A673 (cell line): Measurements from ENCODE around the gene CPB2. TPM values are rescaled to one million over a fixed set of nuclear protein-coding genes. Genes with fewer than 3 reads are reported as not detected.

Experiments used
- BruUV-seq: library from RNA; stranded (reverse); fragments of 400-500 nt; replicated peaks from 2 replicates; lab custom pipeline; 2021; lab: Mats Ljungman, UMichigan
- CTCF ChIA-PET: fragments of 300-600 bp; sonication (Branson Sonifier 250); formaldehyde crosslinking; loops from one replicate; lab custom pipeline; 2022; ENCODE audit warnings: antibody characterized with exemption; lab: Charles Lee
- POLR2A ChIA-PET: fragments of 300-600 bp; sonication (Branson Sonifier 250); formaldehyde crosslinking; loops from one replicate; lab custom pipeline; 2022; ENCODE audit warnings: antibody characterized with exemption; ENCODE audit not compliant: low non-redundant PET; lab: Charles Lee
- DNase-seq: peaks from one replicate; pipeline ENCODE4 v3.0.0-alpha.2; 2015; ENCODE audit warnings: low spot score
- H3K27ac ChIP-seq: fragments of 200-600 bp; sonication (generic); 2 replicates; pipeline ENCODE4 v1.5.1; 2016; ENCODE audit warnings: mixed run types, low read depth, mild to moderate bottlenecking, mixed read lengths, antibody characterized with exemption, low read length; ENCODE audit not compliant: poor library complexity, severe bottlenecking
- H3K27me3 ChIP-seq: fragments of 200-600 bp; sonication (generic); replicated peaks from 2 replicates; pipeline ENCODE4 v1.6.1; 2017; ENCODE audit warnings: mixed run types, low read depth, mild to moderate bottlenecking, mixed read lengths, antibody characterized with exemption, low read length; ENCODE audit not compliant: insufficient read depth, poor library complexity
- H3K36me3 ChIP-seq: fragments of 200-600 bp; sonication (generic); 2 replicates; pipeline ENCODE4 v1.6.1; 2016; ENCODE audit warnings: mixed run types, mild to moderate bottlenecking, mixed read lengths, antibody characterized with exemption, low read length; ENCODE audit not compliant: insufficient read depth, poor library complexity, severe bottlenecking
- H3K4me1 ChIP-seq: fragments of 200-600 bp; sonication (generic); 2 replicates; pipeline ENCODE4 v1.6.1; 2017; ENCODE audit warnings: mixed run types, mild to moderate bottlenecking, mixed read lengths, antibody characterized with exemption, low read length; ENCODE audit not compliant: insufficient read depth, poor library complexity, severe bottlenecking
- H3K4me3 ChIP-seq: fragments of 200-600 bp; sonication (generic); 2 replicates; pipeline ENCODE4 v1.5.1; 2016; ENCODE audit warnings: low read depth, mixed run types, mild to moderate bottlenecking, mixed read lengths, low read length; ENCODE audit not compliant: poor library complexity, severe bottlenecking
- H3K9me3 ChIP-seq: fragments of 200-600 bp; sonication (generic); 2 replicates; pipeline ENCODE4 v1.6.1; 2016; ENCODE audit warnings: mixed run types, low read depth, mild to moderate bottlenecking, mixed read lengths, antibody characterized with exemption, low read length; ENCODE audit not compliant: poor library complexity, severe bottlenecking
- EZH2 ChIP-seq: fragments of 200-600 bp; sonication (generic); IDR thresholded peaks from 2 replicates; pipeline ENCODE4 v1.6.1; 2017; ENCODE audit warnings: borderline replicate concordance, low read depth, mild to moderate bottlenecking, mixed read lengths, antibody characterized with exemption, low read length; ENCODE audit not compliant: poor library complexity, severe bottlenecking
- intact Hi-C: fragments of 100-400 bp; cut with micrococcal nuclease; formaldehyde crosslinking; loops from one replicate; pipeline ENCODE4 v1.10.0; 2022; ENCODE audit not compliant: unreplicated experiment
- total RNA-seq: library from RNA; stranded (reverse); gene quantifications from 2 replicates; pipeline ENCODE4 v1.2.3, GENCODE V29; 2021
- TF ChIP-seq, protein P1 (sequence below): fragments of 300-800, 200-600 bp; sonication (generic); conservative IDR thresholded peaks from 2 replicates; pipeline ENCODE4 v1.5.1; 2017; ENCODE audit warnings: low read depth, mild to moderate bottlenecking, antibody characterized with exemption, low read length, moderate library complexity, mixed read lengths

Gene CPB2
- total RNA-seq, 1 experiment from 2014 or later = 5.5 TPM

DNA sequence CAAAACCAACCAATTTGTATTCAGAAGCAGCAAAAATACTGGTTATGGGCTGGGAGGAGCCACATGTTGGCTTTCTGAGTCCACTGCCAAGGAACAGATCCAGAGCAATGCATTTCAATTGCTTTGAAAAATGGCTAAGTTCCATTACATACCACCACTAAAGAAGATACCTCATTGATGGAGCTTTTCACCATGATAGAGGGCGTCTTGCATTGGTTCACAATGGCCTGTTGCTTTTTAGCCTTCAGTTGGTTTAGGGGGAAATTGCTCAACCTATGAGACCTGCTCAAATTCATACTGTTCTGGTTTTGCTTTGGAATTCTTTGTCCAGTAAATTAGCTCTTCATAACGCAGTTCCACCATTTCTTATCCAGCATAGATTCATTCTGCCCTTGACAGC lies 21.2 kb upstream of the CPB2 start:
- TSS peak; percentile 44 for BruUV-seq
- intact Hi-C loops = loop anchor here (2.0 to 10.0 kb wide), 5 partner anchors 195 to 614 kb away; no protein-coding TSS in a partner anchor
- Histone ChIP-seq H3K36me3 (no peaks in the 10 kb centered on the region), H3K27ac (peak overlapping the region; percentile 99), H3K4me3 (peak overlapping the region; percentile 35), H3K9me3 (no peaks in the 10 kb centered on the region), H3K4me1 (peaks cover 65% of the 10 kb centered on the region), H3K27me3 (no peaks in the 10 kb centered on the region)
- TF ChIP-seq, protein P1, sequence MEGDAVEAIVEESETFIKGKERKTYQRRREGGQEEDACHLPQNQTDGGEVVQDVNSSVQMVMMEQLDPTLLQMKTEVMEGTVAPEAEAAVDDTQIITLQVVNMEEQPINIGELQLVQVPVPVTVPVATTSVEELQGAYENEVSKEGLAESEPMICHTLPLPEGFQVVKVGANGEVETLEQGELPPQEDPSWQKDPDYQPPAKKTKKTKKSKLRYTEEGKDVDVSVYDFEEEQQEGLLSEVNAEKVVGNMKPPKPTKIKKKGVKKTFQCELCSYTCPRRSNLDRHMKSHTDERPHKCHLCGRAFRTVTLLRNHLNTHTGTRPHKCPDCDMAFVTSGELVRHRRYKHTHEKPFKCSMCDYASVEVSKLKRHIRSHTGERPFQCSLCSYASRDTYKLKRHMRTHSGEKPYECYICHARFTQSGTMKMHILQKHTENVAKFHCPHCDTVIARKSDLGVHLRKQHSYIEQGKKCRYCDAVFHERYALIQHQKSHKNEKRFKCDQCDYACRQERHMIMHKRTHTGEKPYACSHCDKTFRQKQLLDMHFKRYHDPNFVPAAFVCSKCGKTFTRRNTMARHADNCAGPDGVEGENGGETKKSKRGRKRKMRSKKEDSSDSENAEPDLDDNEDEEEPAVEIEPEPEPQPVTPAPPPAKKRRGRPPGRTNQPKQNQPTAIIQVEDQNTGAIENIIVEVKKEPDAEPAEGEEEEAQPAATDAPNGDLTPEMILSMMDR = no peak
- no peak for TF ChIP-seq EZH2
- ChIA-PET CTCF (interaction anchor here (0.6 to 2.1 kb wide), 15 partner anchors 9 to 614 kb away, joined by 3 to 11 read pairs (median 4); no protein-coding TSS in a partner anchor), POLR2A (interaction anchor here (0.8 kb wide), 1 partner anchor 19 kb away, joined by 5 read pairs; no protein-coding TSS in a partner anchor)
- DNase-seq = no peak

DNA sequence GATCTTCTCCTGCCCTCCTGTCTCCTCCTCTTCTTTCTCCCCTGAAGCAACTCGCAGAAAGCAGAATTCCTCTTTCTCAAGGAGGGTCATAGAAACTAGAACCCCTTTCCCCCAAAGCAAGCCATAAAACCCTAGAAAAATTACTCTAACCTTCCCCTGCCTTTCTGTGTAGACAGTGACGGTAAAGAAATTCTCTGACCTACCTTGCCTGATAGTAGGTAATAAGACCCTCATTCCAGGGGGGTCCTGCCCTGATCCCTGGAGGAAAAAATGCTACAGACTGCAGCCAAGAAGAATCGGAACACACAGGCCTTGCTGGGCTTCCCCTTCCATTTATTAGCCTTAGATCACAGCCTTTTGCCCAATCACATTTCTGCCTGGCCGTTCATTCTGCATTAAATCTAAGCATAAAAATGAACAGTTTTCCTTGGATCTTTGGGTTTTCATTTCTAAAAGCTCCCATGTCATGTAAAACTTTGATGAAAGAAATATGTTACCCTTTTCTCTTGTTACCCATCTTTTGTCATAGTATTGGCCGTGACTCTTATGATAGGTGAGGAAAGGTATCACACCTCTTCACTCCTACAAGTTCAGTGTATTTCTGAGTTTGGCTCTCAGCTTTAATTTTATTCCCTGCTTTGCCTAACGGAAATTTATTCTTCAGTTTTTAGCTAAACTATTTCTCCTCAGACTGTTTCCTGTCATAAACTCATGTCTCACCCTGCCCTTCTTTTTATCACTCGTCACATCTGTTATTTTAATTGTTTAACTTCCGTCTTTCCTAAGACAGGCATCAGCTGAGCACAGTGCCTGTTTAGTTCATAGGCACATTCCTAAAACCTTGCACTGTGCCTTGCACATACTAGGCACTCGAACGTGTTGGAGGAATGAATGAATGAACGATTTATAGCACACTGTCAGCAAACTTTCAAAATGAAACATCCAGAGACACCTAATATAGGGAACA lies 20.4 kb upstream of the CPB2 start:
- POLR2A ChIA-PET = interaction anchor here (0.8 kb wide), 1 partner anchor 18 kb away, joined by 5 read pairs; no protein-coding TSS in a partner anchor
- peak overlapping the region; percentile 99 for H3K27ac ChIP-seq
- H3K27me3 ChIP-seq = no peaks in the 10 kb centered on the region
- H3K36me3 ChIP-seq = no peaks in the 10 kb centered on the region
- H3K9me3 ChIP-seq = no peaks in the 10 kb centered on the region
- TF ChIP-seq EZH2 = no peak
- TF ChIP-seq, protein P1 = no peak
- intact Hi-C loops = loop anchor here (2.0 to 10.0 kb wide), 5 partner anchors 72 to 613 kb away; partner anchors contain the start of gene ZC3H13
- CTCF ChIA-PET = interaction anchor here (0.7 to 2.1 kb wide), 8 partner anchors 9 to 502 kb away, joined by 3 to 11 read pairs (median 5); no protein-coding TSS in a partner anchor
- peaks cover 73% of the 10 kb centered on the region for H3K4me1 ChIP-seq
- BruUV-seq = TSS peak; percentile 65
- peak overlapping the region; percentile 35 for H3K4me3 ChIP-seq
- DNase-seq = peak; percentile 95

DNA sequence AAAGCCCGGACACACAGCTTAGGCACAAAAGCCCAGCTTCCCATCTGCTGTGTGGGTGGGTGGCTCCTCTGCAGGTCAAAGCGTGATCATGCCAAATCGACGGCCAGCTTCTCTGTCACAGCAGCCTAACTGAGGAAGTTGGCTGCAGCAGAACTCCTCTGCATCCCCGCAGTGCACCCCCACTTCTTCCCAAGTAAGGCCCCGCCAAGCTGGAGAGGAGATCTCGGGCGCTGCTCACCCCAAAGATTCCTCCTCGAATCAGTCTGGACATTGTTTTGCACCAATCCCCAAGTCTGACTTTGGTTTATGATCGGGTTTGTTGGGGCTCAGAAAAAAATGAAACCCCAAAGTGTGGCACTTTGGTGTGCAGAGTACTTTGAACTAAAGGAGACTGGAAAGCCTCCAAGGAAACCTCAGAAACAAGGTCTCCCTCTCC lies 19.7 kb upstream of the CPB2 start:
- BruUV-seq = no TSS peak

More for the DNA sequence above, 19.7 kb upstream of the CPB2 start:
- H3K27me3 ChIP-seq = no peaks in the 10 kb centered on the region
- H3K9me3 ChIP-seq = no peaks in the 10 kb centered on the region
- no peaks in the 10 kb centered on the region for H3K36me3 ChIP-seq
- POLR2A ChIA-PET = interaction anchor here (0.6 kb wide), 1 partner anchor 76 kb away, joined by 7 read pairs; no protein-coding TSS in a partner anchor
- H3K4me1 ChIP-seq = peaks cover 80% of the 10 kb centered on the region
- CTCF ChIA-PET = interaction anchor here (0.7 kb wide), 1 partner anchor 501 kb away, joined by 3 read pairs; no protein-coding TSS in a partner anchor
- intact Hi-C loops = loop anchor here (2.0 to 10.0 kb wide), 2 partner anchors 72 to 320 kb away; partner anchors contain the start of gene ZC3H13
- peak overlapping the region; percentile 99 for H3K27ac ChIP-seq
- peak overlapping the region; percentile 35 for H3K4me3 ChIP-seq
- no peak for DNase-seq
- TF ChIP-seq, protein P1 = no peak
- TF ChIP-seq EZH2 = no peak
